SK-N-SH treated with all-trans-retinoic acid at 6 μM for 48 hours (cell line): ENCODE data around the gene FOXN4.

Experiments used
- ESRRG ChIP-seq: fragments of 250-450 bp; sonication (Bioruptor Pico); IDR thresholded peaks from 2 replicates; pipeline ENCODE4 v1.6.1; 2021; ENCODE audit warnings: mild to moderate bottlenecking
- GLIS3 ChIP-seq: fragments of 250-450 bp; sonication (Bioruptor Pico); IDR thresholded peaks from 2 replicates; pipeline ENCODE4 v1.5.0; 2020; ENCODE audit warnings: mild to moderate bottlenecking, moderate library complexity
- ISL1 ChIP-seq: fragments of 250-450 bp; sonication (Bioruptor Pico); IDR thresholded peaks from 2 replicates; pipeline ENCODE4 v2.1.2; 2022; ENCODE audit warnings: mild to moderate bottlenecking, moderate library complexity
- PATZ1 ChIP-seq: fragments of 250-450 bp; sonication (Bioruptor Pico); IDR thresholded peaks from 2 replicates; pipeline ENCODE4 v1.8.0; 2020; ENCODE audit warnings: mild to moderate bottlenecking, moderate library complexity, borderline replicate concordance
- RARB ChIP-seq: fragments of 250-450 bp; sonication (Bioruptor Pico); IDR thresholded peaks from 2 replicates; pipeline ENCODE4 v1.8.0; 2021; ENCODE audit warnings: mild to moderate bottlenecking, moderate library complexity
- SNAI2 ChIP-seq: fragments of 250-450 bp; sonication (Bioruptor Pico); IDR thresholded peaks from 2 replicates; pipeline ENCODE4 v1.5.0; 2020; ENCODE audit warnings: mild to moderate bottlenecking, moderate library complexity
- TCF4 ChIP-seq: fragments of 250-450 bp; sonication (Bioruptor Pico); IDR thresholded peaks from 2 replicates; pipeline ENCODE4 v1.8.0; 2021; ENCODE audit warnings: mild to moderate bottlenecking, moderate library complexity, borderline replicate concordance
- TOX ChIP-seq: fragments of 250-450 bp; sonication (Bioruptor Pico); IDR thresholded peaks from 2 replicates; pipeline ENCODE4 v1.8.0; 2021; ENCODE audit warnings: mild to moderate bottlenecking, moderate library complexity, borderline replicate concordance
- ZC3H10 ChIP-seq: fragments of 250-450 bp; sonication (Bioruptor Pico); IDR thresholded peaks from 2 replicates; pipeline ENCODE4 v1.5.1; 2021; ENCODE audit warnings: mild to moderate bottlenecking, moderate library complexity
- ZFP3 ChIP-seq: fragments of 250-450 bp; sonication (Bioruptor Pico); IDR thresholded peaks from 2 replicates; pipeline ENCODE4 v1.5.0; 2020; ENCODE audit warnings: mild to moderate bottlenecking, moderate library complexity
- ZFP30 ChIP-seq: fragments of 450-650 bp; formaldehyde crosslinking; IDR thresholded peaks from 2 replicates; pipeline ENCODE4 v1.5.0; 2022; ENCODE audit warnings: mild to moderate bottlenecking, moderate library complexity
- ZNF565 ChIP-seq: fragments of 450-650 bp; formaldehyde crosslinking; conservative IDR thresholded peaks from 2 replicates; pipeline ENCODE4 v1.5.0; 2020; ENCODE audit warnings: low read depth, mild to moderate bottlenecking, moderate library complexity
- TF ChIP-seq, protein P1 (sequence below): fragments of 250-450 bp; sonication (Bioruptor Pico); IDR thresholded peaks from 2 replicates; pipeline ENCODE4 v1.5.1; 2020; ENCODE audit warnings: low read depth, mild to moderate bottlenecking, moderate library complexity
- TF ChIP-seq, protein P2 (sequence below): fragments of 250-450 bp; sonication (Bioruptor Pico); IDR thresholded peaks from 2 replicates; pipeline ENCODE4 v1.5.1; 2021; ENCODE audit warnings: mild to moderate bottlenecking, moderate library complexity

DNA sequence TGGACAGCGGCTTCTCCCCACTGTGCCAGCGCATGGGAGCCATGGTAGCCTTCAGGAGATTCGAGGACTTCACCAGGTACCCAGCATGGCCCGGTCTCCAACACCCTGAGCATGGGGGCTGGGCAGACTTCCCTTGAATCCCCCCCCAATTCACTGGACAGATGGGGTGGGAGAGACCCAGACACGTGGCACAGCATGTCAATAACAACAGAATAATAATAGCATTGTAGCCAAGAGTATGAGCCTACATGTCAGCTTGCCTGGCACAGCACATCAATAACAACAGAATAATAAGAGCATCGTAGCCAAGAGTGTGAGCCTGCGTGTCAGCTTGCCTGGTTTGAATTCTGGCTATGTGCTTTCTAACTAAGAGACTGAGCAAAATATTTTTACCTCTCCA, 76.4 kb downstream of the FOXN4 start:
- TF ChIP-seq SNAI2 (CRISPR knock-in tag) (no peak), ISL1 (CRISPR knock-in tag) (no peak), RARB (CRISPR knock-in tag) (no peak), ZFP3 (CRISPR knock-in tag) (no peak), ZFP30 (CRISPR knock-in tag) (no peak), PATZ1 (CRISPR knock-in tag) (no peak), TCF4 (CRISPR knock-in tag) (no peak), GLIS3 (CRISPR knock-in tag) (no peak), ZNF565 (CRISPR knock-in tag) (no peak), TOX (CRISPR knock-in tag) (no peak), ZC3H10 (no peak), ESRRG (CRISPR knock-in tag) (no peak)
- TF ChIP-seq, protein P1, sequence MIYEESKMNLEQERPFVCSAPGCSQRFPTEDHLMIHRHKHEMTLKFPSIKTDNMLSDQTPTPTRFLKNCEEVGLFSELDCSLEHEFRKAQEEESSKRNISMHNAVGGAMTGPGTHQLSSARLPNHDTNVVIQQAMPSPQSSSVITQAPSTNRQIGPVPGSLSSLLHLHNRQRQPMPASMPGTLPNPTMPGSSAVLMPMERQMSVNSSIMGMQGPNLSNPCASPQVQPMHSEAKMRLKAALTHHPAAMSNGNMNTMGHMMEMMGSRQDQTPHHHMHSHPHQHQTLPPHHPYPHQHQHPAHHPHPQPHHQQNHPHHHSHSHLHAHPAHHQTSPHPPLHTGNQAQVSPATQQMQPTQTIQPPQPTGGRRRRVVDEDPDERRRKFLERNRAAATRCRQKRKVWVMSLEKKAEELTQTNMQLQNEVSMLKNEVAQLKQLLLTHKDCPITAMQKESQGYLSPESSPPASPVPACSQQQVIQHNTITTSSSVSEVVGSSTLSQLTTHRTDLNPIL (CRISPR knock-in tag): no peak
- TF ChIP-seq, protein P2, sequence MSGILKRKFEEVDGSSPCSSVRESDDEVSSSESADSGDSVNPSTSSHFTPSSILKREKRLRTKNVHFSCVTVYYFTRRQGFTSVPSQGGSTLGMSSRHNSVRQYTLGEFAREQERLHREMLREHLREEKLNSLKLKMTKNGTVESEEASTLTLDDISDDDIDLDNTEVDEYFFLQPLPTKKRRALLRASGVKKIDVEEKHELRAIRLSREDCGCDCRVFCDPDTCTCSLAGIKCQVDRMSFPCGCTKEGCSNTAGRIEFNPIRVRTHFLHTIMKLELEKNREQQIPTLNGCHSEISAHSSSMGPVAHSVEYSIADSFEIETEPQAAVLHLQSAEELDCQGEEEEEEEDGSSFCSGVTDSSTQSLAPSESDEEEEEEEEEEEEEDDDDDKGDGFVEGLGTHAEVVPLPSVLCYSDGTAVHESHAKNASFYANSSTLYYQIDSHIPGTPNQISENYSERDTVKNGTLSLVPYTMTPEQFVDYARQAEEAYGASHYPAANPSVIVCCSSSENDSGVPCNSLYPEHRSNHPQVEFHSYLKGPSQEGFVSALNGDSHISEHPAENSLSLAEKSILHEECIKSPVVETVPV (CRISPR knock-in tag): no peak
